Stimulated activated CD8-positive, alpha-beta memory T cell treated with anti-CD3 and anti-CD28 coated beads, Interleukin-2, amount 100 ng/mL, for 1 hour (primary cell): ENCODE results near the gene GRHL1.

ENCODE experiments used
- DNase-seq, 2 donors: peaks; one replicate each; pipeline ENCODE4 v3.0.0-alpha.2; 2020; ENCODE audit warnings: low read depth in 2 of 2

GRHL1 gene

GRCh38 chr2:9949239-9949991, 2.1 kb upstream of the GRHL1 start:
- no peak for DNase-seq

GRCh38 chr2:9949992-9950520, 1.4 kb upstream of the GRHL1 start:
- DNase-seq: no peak

- no peak for DNase-seq
Observed at GRCh38 chr2:9950521-9951271, 797 bp upstream of the GRHL1 start.

GRCh38 chr2:9951272-9951521, 296 bp upstream of the GRHL1 start:
- no peak for DNase-seq

GRCh38 chr2:9952286-9952737, 819 bp downstream of the GRHL1 start:
- no peak for DNase-seq

GRCh38 chr2:9952856-9953503, 1.5 kb downstream of the GRHL1 start:
- DNase-seq: no peak

- no peak for DNase-seq
Observed at GRCh38 chr2:9954136-9954535, 2.6 kb downstream of the GRHL1 start.

GRCh38 chr2:9958057-9958456, 6.6 kb downstream of the GRHL1 start:
- DNase-seq: no peak

GRCh38 chr2:9959262-9959661, 7.8 kb downstream of the GRHL1 start:
- no peak for DNase-seq

- DNase-seq: no peak
Observed at GRCh38 chr2:9961013-9961412, 9.5 kb downstream of the GRHL1 start.

- no peak for DNase-seq
Observed at GRCh38 chr2:9964334-9964980, 13.0 kb downstream of the GRHL1 start.

GRCh38 chr2:9965119-9965822, 13.8 kb downstream of the GRHL1 start:
- DNase-seq: no peak

- DNase-seq: no peak
Observed at GRCh38 chr2:9966491-9967022, 15.1 kb downstream of the GRHL1 start.

GRCh38 chr2:9967053-9967775, 15.7 kb downstream of the GRHL1 start:
- no peak for DNase-seq

- DNase-seq: no peak
Observed at GRCh38 chr2:9968553-9969497, 17.3 kb downstream of the GRHL1 start.

GRCh38 chr2:9970200-9971044, 18.9 kb downstream of the GRHL1 start:
- DNase-seq: no peak

GRCh38 chr2:9971105-9971818, 19.8 kb downstream of the GRHL1 start:
- DNase-seq: no peak

- DNase-seq: no peak
Observed at GRCh38 chr2:9971890-9972289, 20.4 kb downstream of the GRHL1 start.
